IMR-90 (cell line): ENCODE results near the gene AGAP1. TPM values are rescaled to one million over a fixed set of nuclear protein-coding genes. Genes with fewer than 3 reads are reported as not detected.
A peak's percentile ranks its signal among the peaks of the same experiment; 100 is the strongest.

Experiments
- ATAC-seq: fragments of 200-7000 bp; cut with Tn5 transposase; 2 replicates; pipeline ENCODE4 v1.9.1; 2020; ENCODE audit warnings: low read depth, mild to moderate bottlenecking, moderate library complexity
- BruUV-seq: library from RNA; stranded (reverse); fragments of 400-500 nt; replicated peaks from 2 replicates; lab custom pipeline; 2021; lab: Mats Ljungman, UMichigan
- CTCF ChIA-PET: fragments of 300-600 bp; formaldehyde crosslinking; extraction: SDS; loops from one replicate; lab custom pipeline; 2021; ENCODE audit warnings: antibody characterized with exemption; lab: Yijun Ruan, JAX
- POLR2A ChIA-PET: fragments of 300-600 bp; sonication (Branson Sonifier 250); formaldehyde crosslinking; loops from one replicate; lab custom pipeline; 2022; ENCODE audit warnings: antibody characterized with exemption; ENCODE audit not compliant: unreplicated experiment; lab: Charles Lee
- DNase-seq: peaks from one replicate; pipeline ENCODE4 v3.0.0; 2013
- H2AFZ ChIP-seq: replicated peaks from 2 replicates; pipeline ENCODE3; 2013; ENCODE audit warnings: low read length, mild to moderate bottlenecking; ENCODE audit not compliant: poor library complexity
- H2AK5ac ChIP-seq: 2 replicates; pipeline ENCODE4 v1.6.1; 2013; ENCODE audit warnings: low read depth, low read length, inconsistent platforms
- H2AK9ac ChIP-seq: replicated peaks from 2 replicates; pipeline ENCODE3; 2013; ENCODE audit warnings: mild to moderate bottlenecking, low read depth, low read length, moderate library complexity; ENCODE audit not compliant: poor library complexity
- H2BK120ac ChIP-seq: 2 replicates; pipeline ENCODE4 v1.6.1; 2013; ENCODE audit warnings: low read depth, low read length, inconsistent platforms
- H2BK15ac ChIP-seq: 3 replicates; pipeline ENCODE4 v1.6.1; 2013; ENCODE audit warnings: low read depth, low read length, inconsistent platforms
- H2BK20ac ChIP-seq: 2 replicates; pipeline ENCODE4 v1.6.1; 2013; ENCODE audit warnings: low read depth, mild to moderate bottlenecking, inconsistent platforms, low read length, moderate library complexity
- H2BK5ac ChIP-seq: 2 replicates; pipeline ENCODE4 v1.6.1; 2013; ENCODE audit warnings: mild to moderate bottlenecking, low read depth, low read length, inconsistent platforms; ENCODE audit not compliant: poor library complexity, severe bottlenecking
- H3K14ac ChIP-seq: replicated peaks from 2 replicates; pipeline ENCODE4 v1.6.1; 2013; ENCODE audit warnings: low read depth, low read length, inconsistent platforms
- H3K18ac ChIP-seq: 2 replicates; pipeline ENCODE4 v1.6.1; 2013; ENCODE audit warnings: low read depth, low read length, control low read depth
- H3K23ac ChIP-seq: 2 replicates; pipeline ENCODE4 v1.6.1; 2013; ENCODE audit warnings: low read depth, low read length, inconsistent platforms
- H3K27ac ChIP-seq: 2 replicates; pipeline ENCODE4 v1.5.1; 2013; ENCODE audit warnings: mild to moderate bottlenecking, control low read depth, low read length; ENCODE audit not compliant: insufficient read depth
- H3K27me3 ChIP-seq: 2 replicates; pipeline ENCODE4 v1.6.1; 2013; ENCODE audit warnings: low read length; ENCODE audit not compliant: control insufficient read depth, insufficient read depth
- H3K36me3 ChIP-seq: 2 replicates; pipeline ENCODE4 v1.6.1; 2013; ENCODE audit warnings: low read length, mixed read lengths; ENCODE audit not compliant: control insufficient read depth, insufficient read depth
- H3K4ac ChIP-seq: 2 replicates; pipeline ENCODE4 v1.6.1; 2013; ENCODE audit warnings: low read depth, low read length, inconsistent platforms
- H3K4me1 ChIP-seq: 2 replicates; pipeline ENCODE4 v1.6.1; 2013; ENCODE audit warnings: low read length, mixed read lengths; ENCODE audit not compliant: control insufficient read depth, insufficient read depth
- H3K4me2 ChIP-seq: 2 replicates; pipeline ENCODE4 v1.6.1; 2013; ENCODE audit warnings: low read depth, mild to moderate bottlenecking, control low read depth, low read length, moderate library complexity
- H3K4me3 ChIP-seq: 2 replicates; pipeline ENCODE4 v1.5.1; 2013; ENCODE audit warnings: low read depth, mild to moderate bottlenecking, control low read depth, low read length, moderate library complexity; ENCODE audit not compliant: insufficient read depth
- H3K56ac ChIP-seq: 2 replicates; pipeline ENCODE4 v1.6.1; 2013; ENCODE audit warnings: low read length, inconsistent platforms; ENCODE audit not compliant: insufficient read depth; ENCODE audit errors: extremely low read depth
- H3K79me1 ChIP-seq, 2 experiments: 2 replicates each; pipeline ENCODE4 v1.6.1; 2013; ENCODE audit warnings: low read length in 2 of 2, inconsistent platforms in 1 of 2, low read depth in 1 of 2
- H3K9ac ChIP-seq: 2 replicates; pipeline ENCODE4 v1.6.1; 2013; ENCODE audit warnings: low read depth, low read length, control low read depth
- H3K9me1 ChIP-seq: 2 replicates; pipeline ENCODE4 v1.6.1; 2013; ENCODE audit warnings: low read length, inconsistent platforms; ENCODE audit not compliant: insufficient read depth
- H3K9me3 ChIP-seq: 2 replicates; pipeline ENCODE4 v1.6.1; 2013; ENCODE audit warnings: low read length; ENCODE audit not compliant: control insufficient read depth, insufficient read depth
- H4K20me1 ChIP-seq: 2 replicates; pipeline ENCODE4 v1.6.1; 2013; ENCODE audit warnings: low read length, inconsistent platforms; ENCODE audit not compliant: insufficient read depth
- H4K5ac ChIP-seq: 2 replicates; pipeline ENCODE4 v1.6.1; 2013; ENCODE audit warnings: mild to moderate bottlenecking, low read depth, low read length, control low read depth
- H4K8ac ChIP-seq, 2 experiments: 2 replicates each; pipeline ENCODE4 v1.6.1; 2013; ENCODE audit warnings: low read depth in 2 of 2, low read length in 2 of 2, control low read depth in 1 of 2, inconsistent platforms in 1 of 2
- H4K91ac ChIP-seq: 2 replicates; pipeline ENCODE4 v1.6.1; 2013; ENCODE audit warnings: low read depth, low read length, inconsistent platforms; ENCODE audit not compliant: insufficient read depth
- BHLHE40 ChIP-seq: fragments of 150-350 bp; IDR thresholded peaks from 2 replicates; pipeline ENCODE4 v1.6.1; 2016; ENCODE audit warnings: mild to moderate bottlenecking, low read depth, low read length
- CEBPB ChIP-seq: IDR thresholded peaks from 2 replicates; pipeline ENCODE4 v1.6.1; 2012; ENCODE audit warnings: low read depth, low read length, improper control_type of control experiment
- CHD1 ChIP-seq: IDR thresholded peaks from 2 replicates; pipeline ENCODE4 v1.6.1; 2012; ENCODE audit warnings: low read depth, low read length, improper control_type of control experiment
- CTCF ChIP-seq: conservative IDR thresholded peaks from 2 replicates; pipeline ENCODE4 v1.5.1; 2012; ENCODE audit warnings: mild to moderate bottlenecking, low read depth, low read length, improper control_type of control experiment
- FOS ChIP-seq: fragments of 150-350 bp; IDR thresholded peaks from 2 replicates; pipeline ENCODE4 v1.6.1; 2016; ENCODE audit warnings: low read depth, low read length
- MAZ ChIP-seq: IDR thresholded peaks from 2 replicates; pipeline ENCODE4 v1.6.1; 2012; ENCODE audit warnings: low read depth, mild to moderate bottlenecking, low read length, improper control_type of control experiment, moderate library complexity, borderline replicate concordance
- NFE2L2 ChIP-seq: fragments of 150-350 bp; IDR thresholded peaks from 2 replicates; pipeline ENCODE4 v1.6.1; 2016; ENCODE audit warnings: low read depth, mild to moderate bottlenecking, low read length
- POLR2A ChIP-seq: IDR thresholded peaks from 2 replicates; pipeline ENCODE4 v1.6.1; 2012; ENCODE audit warnings: mild to moderate bottlenecking, low read depth, low read length
- RCOR1 ChIP-seq: IDR thresholded peaks from 2 replicates; pipeline ENCODE4 v1.6.1; 2012; ENCODE audit warnings: mild to moderate bottlenecking, low read length, improper control_type of control experiment; ENCODE audit not compliant: insufficient replicate concordance
- RFX5 ChIP-seq: IDR thresholded peaks from 2 replicates; pipeline ENCODE4 v1.8.0; 2012; ENCODE audit warnings: low read depth, mild to moderate bottlenecking, low read length, moderate library complexity
- SMC3 ChIP-seq: fragments of 150-350 bp; IDR thresholded peaks from 2 replicates; pipeline ENCODE4 v1.6.1; 2016; ENCODE audit warnings: low read depth, mild to moderate bottlenecking, antibody characterized with exemption, low read length, moderate library complexity
- WGBS, 2 experiments: methylation state at CpG; one replicate each; pipeline versions ENCODE4 v1.1.5 to v1.1.7; 2013; ENCODE audit warnings: missing lambda C conversion rate in 2 of 2; ENCODE audit not compliant: insufficient read length in 1 of 2; ENCODE audit errors: extremely low coverage in 2 of 2; 5-methylcytosine and 5-hydroxymethylcytosine counted together
- dilution Hi-C: fragments of 300-500 bp; cut with HindIII; formaldehyde crosslinking; loops from one replicate; pipeline ENCODE4 v1.14.3; 2018; ENCODE audit warnings: low sequenced_read_pairs; ENCODE audit not compliant: unreplicated experiment
- in situ Hi-C: fragments of 300-500 bp; cut with MboI; formaldehyde crosslinking; loops from 3 replicates; pipeline ENCODE4 v1.14.3; 2019; ENCODE audit warnings: low sequenced_read_pairs, inconsistent platforms, mixed read lengths
- intact Hi-C: fragments of 100-400 bp; cut with micrococcal nuclease; formaldehyde crosslinking; loops from 2 replicates; pipeline ENCODE4 v1.10.0; 2022
- polyA plus RNA-seq, 3 experiments: library from polyadenylated mRNA; depleted of rRNA; stranded (reverse); fragments of >200 nt; gene quantifications; 2 replicates each; pipeline ENCODE4 v1.2.3, GENCODE V29; 2012; ENCODE audit warnings: low replicate concordance in 1 of 3
- total RNA-seq: library from RNA; depleted of rRNA; stranded (reverse); fragments of >200 nt; gene quantifications from 2 replicates; pipeline ENCODE4 v1.2.3, GENCODE V29; 2012
- TF ChIP-seq, protein P1 (sequence below): fragments of 150-350 bp; IDR thresholded peaks from 2 replicates; pipeline ENCODE4 v1.6.1; 2017; ENCODE audit warnings: mild to moderate bottlenecking, antibody characterized with exemption, low read length, low read depth

AGAP1 gene
- total and polyA plus RNA-seq, 2 of the 4 experiments (the other 2 are of a cell fraction) = 15.1 to 16.4 TPM

DNA sequence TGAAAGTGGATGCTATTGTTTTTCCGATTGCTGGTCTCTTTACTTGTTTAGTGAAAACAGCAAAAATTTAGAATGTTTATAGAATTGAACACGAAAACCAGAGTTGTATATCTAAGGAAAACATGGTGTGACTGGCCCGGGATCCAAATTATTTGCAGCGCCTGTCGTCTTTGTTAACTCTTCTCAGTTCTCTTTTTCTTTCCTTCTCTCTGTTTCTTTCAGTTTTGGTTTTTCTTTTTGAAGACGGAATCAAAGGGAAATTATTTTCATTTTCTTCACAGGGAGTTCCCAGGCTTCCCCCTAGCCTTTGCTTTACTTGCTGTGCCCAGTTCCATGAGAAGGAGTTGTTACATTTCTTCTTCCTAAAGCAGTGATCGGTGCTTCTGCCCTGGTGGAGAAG lies 76.0 kb downstream of the AGAP1 start:
- peaks cover 56% of the 10 kb centered on the region for H4K20me1 ChIP-seq
- no peak overlapping the region for H3K23ac ChIP-seq
- no peak for DNase-seq
- peaks cover 2% of the 10 kb centered on the region; the same call in 1 of the 2 replicates for H3K4me1 ChIP-seq
- no peak overlapping the region for H2BK5ac ChIP-seq
- intact Hi-C loops = loop anchor here (5.0 kb wide), 1 partner anchor 68 kb away; no protein-coding TSS in a partner anchor
- no peaks in the 10 kb centered on the region for H3K27me3 ChIP-seq
- CTCF ChIA-PET = no interaction called here
- peaks cover 41 to 79% of the 10 kb centered on the region in 2 experiments for H3K79me1 ChIP-seq
- no peak overlapping the region for H2BK120ac ChIP-seq
- H4K91ac ChIP-seq = no peak overlapping the region
- POLR2A ChIA-PET = no interaction called here
- H2BK15ac ChIP-seq = no peak overlapping the region
- dilution Hi-C loops = no loop called here
- no peak overlapping the region for H4K5ac ChIP-seq
- H3K27ac ChIP-seq = no peak overlapping the region
- no peak overlapping the region for H4K8ac ChIP-seq
- no peak overlapping the region for H3K9ac ChIP-seq
- no TSS peak for BruUV-seq
- no peaks in the 10 kb centered on the region for H3K36me3 ChIP-seq
- no peak overlapping the region for H3K14ac ChIP-seq
- no peak overlapping the region for H2AFZ ChIP-seq
- H3K56ac ChIP-seq = no peak overlapping the region
- H3K9me1 ChIP-seq = peaks cover 2% of the 10 kb centered on the region; the same call in 1 of the 2 replicates
- peak overlapping the region; percentile 39; the same call in 1 of the 2 replicates for H3K4me2 ChIP-seq
- WGBS, 2 experiments = no CpG with 5 or more reads among the region's 7 CpGs
- no peak overlapping the region for H3K18ac ChIP-seq
- in situ Hi-C loops = no loop called here
- no peak overlapping the region for H2AK5ac ChIP-seq
- ATAC-seq = no peak
- no peak overlapping the region for H3K4me3 ChIP-seq
- TF ChIP-seq, protein P1, sequence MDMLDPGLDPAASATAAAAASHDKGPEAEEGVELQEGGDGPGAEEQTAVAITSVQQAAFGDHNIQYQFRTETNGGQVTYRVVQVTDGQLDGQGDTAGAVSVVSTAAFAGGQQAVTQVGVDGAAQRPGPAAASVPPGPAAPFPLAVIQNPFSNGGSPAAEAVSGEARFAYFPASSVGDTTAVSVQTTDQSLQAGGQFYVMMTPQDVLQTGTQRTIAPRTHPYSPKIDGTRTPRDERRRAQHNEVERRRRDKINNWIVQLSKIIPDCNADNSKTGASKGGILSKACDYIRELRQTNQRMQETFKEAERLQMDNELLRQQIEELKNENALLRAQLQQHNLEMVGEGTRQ = no peak
- TF ChIP-seq RFX5 = no peak
- TF ChIP-seq CHD1 = no peak
- TF ChIP-seq BHLHE40 = no peak
- TF ChIP-seq POLR2A = no peak
- TF ChIP-seq RCOR1 = no peak
- no peak for TF ChIP-seq FOS
- TF ChIP-seq MAZ = no peak
- no peak for TF ChIP-seq CEBPB
- TF ChIP-seq CTCF = no peak
- no peak for TF ChIP-seq NFE2L2
- no peak for TF ChIP-seq SMC3
- H3K4ac ChIP-seq = no peak overlapping the region
- peaks cover 9% of the 10 kb centered on the region for H3K9me3 ChIP-seq
- no peak overlapping the region for H2BK20ac ChIP-seq
- no peak overlapping the region for H2AK9ac ChIP-seq
